ENCODE measurements around the gene WAC.

The WAC gene

GRCh38 chr10:28533571-28534304, 820 bp downstream of the WAC start:
- Histone ChIP-seq H3K36me3 (ENCODE audit: control insufficient read depth, insufficient read depth, low read length) (no peaks in the 10 kb centered on the region), H3K79me2 (peaks cover 24% of the 10 kb centered on the region), H3K27ac (peak overlapping the region; percentile 82), H3K4me2 (ENCODE audit: low read length) (peak overlapping the region; percentile 77), H3K27me3 (ENCODE audit: control insufficient read depth, insufficient read depth, low read length) (no peaks in the 10 kb centered on the region), H3K9ac (peak overlapping the region; percentile 56), H2AFZ (peak overlapping the region; percentile 83), H3K9me3 (ENCODE audit: control insufficient read depth, low read length) (no peaks in the 10 kb centered on the region), H3K4me1 (peaks cover 10% of the 10 kb centered on the region), H3K4me3 (ENCODE audit: low read depth, low read length) (peak overlapping the region; percentile 77)
- TF ChIP-seq, protein P1, sequence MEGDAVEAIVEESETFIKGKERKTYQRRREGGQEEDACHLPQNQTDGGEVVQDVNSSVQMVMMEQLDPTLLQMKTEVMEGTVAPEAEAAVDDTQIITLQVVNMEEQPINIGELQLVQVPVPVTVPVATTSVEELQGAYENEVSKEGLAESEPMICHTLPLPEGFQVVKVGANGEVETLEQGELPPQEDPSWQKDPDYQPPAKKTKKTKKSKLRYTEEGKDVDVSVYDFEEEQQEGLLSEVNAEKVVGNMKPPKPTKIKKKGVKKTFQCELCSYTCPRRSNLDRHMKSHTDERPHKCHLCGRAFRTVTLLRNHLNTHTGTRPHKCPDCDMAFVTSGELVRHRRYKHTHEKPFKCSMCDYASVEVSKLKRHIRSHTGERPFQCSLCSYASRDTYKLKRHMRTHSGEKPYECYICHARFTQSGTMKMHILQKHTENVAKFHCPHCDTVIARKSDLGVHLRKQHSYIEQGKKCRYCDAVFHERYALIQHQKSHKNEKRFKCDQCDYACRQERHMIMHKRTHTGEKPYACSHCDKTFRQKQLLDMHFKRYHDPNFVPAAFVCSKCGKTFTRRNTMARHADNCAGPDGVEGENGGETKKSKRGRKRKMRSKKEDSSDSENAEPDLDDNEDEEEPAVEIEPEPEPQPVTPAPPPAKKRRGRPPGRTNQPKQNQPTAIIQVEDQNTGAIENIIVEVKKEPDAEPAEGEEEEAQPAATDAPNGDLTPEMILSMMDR (IDR thresholded peaks at IDR 0.05): no peak

GRCh38 chr10:28535846-28536245, 2.9 kb downstream of the WAC start:
- Histone ChIP-seq H3K9me3 (ENCODE audit: control insufficient read depth, low read length) (no peaks in the 10 kb centered on the region), H3K4me1 (peaks cover 3% of the 10 kb centered on the region), H3K27ac (no peak overlapping the region), H3K79me2 (peaks cover 31% of the 10 kb centered on the region), H3K4me2 (ENCODE audit: low read length) (no peak overlapping the region), H3K27me3 (ENCODE audit: control insufficient read depth, insufficient read depth, low read length) (no peaks in the 10 kb centered on the region), H3K9ac (no peak overlapping the region), H3K4me3 (ENCODE audit: low read depth, low read length) (no peak overlapping the region), H3K36me3 (ENCODE audit: control insufficient read depth, insufficient read depth, low read length) (no peaks in the 10 kb centered on the region), H2AFZ (no peak overlapping the region)
- TF ChIP-seq, protein P1 (IDR thresholded peaks at IDR 0.05): no peak

DNA sequence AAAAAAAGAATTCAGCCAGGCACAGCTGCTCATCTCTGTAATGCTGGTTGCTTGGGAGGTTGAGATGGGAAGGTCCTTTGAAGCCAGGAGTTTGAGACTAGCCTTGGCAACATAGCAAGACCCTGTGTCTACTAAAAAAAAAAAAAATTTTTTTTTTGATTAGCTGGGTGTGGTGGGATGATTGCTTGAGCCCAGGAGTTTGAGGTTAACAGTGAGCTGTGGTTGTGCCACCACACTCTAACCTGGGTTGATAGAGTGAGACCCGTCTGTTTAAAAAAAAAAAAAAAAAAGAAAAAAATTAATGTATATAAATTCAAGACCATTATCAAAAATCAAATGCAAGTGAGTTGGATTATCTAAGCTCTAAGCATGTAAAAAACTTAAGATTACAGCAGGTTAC, 5.7 kb downstream of the WAC start:
- H3K9ac ChIP-seq: no peak overlapping the region
- H3K9me3 ChIP-seq (ENCODE audit: control insufficient read depth, low read length): no peaks in the 10 kb centered on the region
- H3K4me3 ChIP-seq (ENCODE audit: low read depth, low read length): no peak overlapping the region
- H3K79me2 ChIP-seq: peaks cover 44% of the 10 kb centered on the region
- no peak overlapping the region for H2AFZ ChIP-seq
- no peaks in the 10 kb centered on the region for H3K36me3 ChIP-seq (ENCODE audit: control insufficient read depth, insufficient read depth, low read length)
- no peak overlapping the region for H3K4me2 ChIP-seq (ENCODE audit: low read length)
- no peak overlapping the region for H3K27ac ChIP-seq
- peaks cover 3% of the 10 kb centered on the region for H3K4me1 ChIP-seq
- TF ChIP-seq, protein P1 (IDR thresholded peaks at IDR 0.05): no peak
- no peaks in the 10 kb centered on the region for H3K27me3 ChIP-seq (ENCODE audit: control insufficient read depth, insufficient read depth, low read length)

DNA sequence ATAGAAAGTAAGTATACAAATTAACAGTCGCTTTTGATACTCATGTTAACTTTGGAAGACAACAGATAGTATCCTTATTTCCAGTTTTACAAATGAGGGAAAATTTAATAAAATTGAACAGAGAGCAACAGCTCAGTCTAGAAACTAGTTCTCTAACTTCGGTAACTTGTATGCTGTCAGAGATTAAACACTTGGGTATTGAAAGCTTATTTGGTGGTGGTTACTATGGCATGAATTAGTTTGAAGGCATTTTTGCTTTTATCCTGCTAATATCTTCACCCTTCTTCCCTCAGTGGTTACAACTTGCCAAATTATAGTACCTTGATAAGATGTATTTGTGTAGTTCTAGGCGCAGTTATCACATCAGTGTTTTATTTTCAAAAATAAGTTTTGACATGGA, 7.2 kb downstream of the WAC start:
- no peak overlapping the region for H3K4me3 ChIP-seq (ENCODE audit: low read depth, low read length)
- no peak overlapping the region for H3K27ac ChIP-seq
- peaks cover 3% of the 10 kb centered on the region for H3K4me1 ChIP-seq

More for the DNA sequence above, 7.2 kb downstream of the WAC start:
- H3K9ac ChIP-seq: no peak overlapping the region
- TF ChIP-seq, protein P1 (IDR thresholded peaks at IDR 0.05): no peak
- H2AFZ ChIP-seq: no peak overlapping the region
- H3K9me3 ChIP-seq (ENCODE audit: control insufficient read depth, low read length): no peaks in the 10 kb centered on the region
- H3K79me2 ChIP-seq: peaks cover 55% of the 10 kb centered on the region
- H3K36me3 ChIP-seq (ENCODE audit: control insufficient read depth, insufficient read depth, low read length): no peaks in the 10 kb centered on the region
- H3K4me2 ChIP-seq (ENCODE audit: low read length): no peak overlapping the region
- no peaks in the 10 kb centered on the region for H3K27me3 ChIP-seq (ENCODE audit: control insufficient read depth, insufficient read depth, low read length)

Data from parathyroid adenoma (tissue), 2 donors.